ENCODE measurements around the gene CTDSPL.

- TF ChIP-seq CTCF (IDR thresholded peaks at IDR 0.05; ENCODE audit: low read length), result no peak
- TF ChIP-seq EZH2 (optimal IDR thresholded peaks at IDR 0.05; ENCODE audit: low read depth, low read length), result no peak
- no peak for TF ChIP-seq EZH2phosphoT487 (IDR thresholded peaks at IDR 0.05; ENCODE audit: low read length)
These were observed 36.1 kb downstream of the CTDSPL start for GRCh38 chr3:37897763-37898162.
